HL-60 (cell line): Measurements from ENCODE around the gene MESD.

Experiments used
- DNase-seq, 2 experiments: peaks; one replicate each; pipeline ENCODE4 v3.0.0-alpha.2; 2010 to 2020; ENCODE audit warnings: low read depth in 1 of 2, low spot score in 1 of 2
- H3K27ac ChIP-seq: fragments of 250-450 bp; sonication (Bioruptor Pico); replicated peaks from 2 replicates; pipeline ENCODE4 v1.5.1; 2020; ENCODE audit warnings: mild to moderate bottlenecking, moderate library complexity
- H3K27me3 ChIP-seq: fragments of 250-450 bp; sonication (Bioruptor Pico); 2 replicates; pipeline ENCODE4 v1.5.1; 2021; ENCODE audit warnings: mild to moderate bottlenecking, moderate library complexity; ENCODE audit not compliant: insufficient read depth, poor library complexity, severe bottlenecking
- H3K4me3 ChIP-seq: replicated peaks from 2 replicates; pipeline ENCODE4 v1.5.1; 2011; ENCODE audit warnings: mild to moderate bottlenecking, control low read depth, low read length; ENCODE audit not compliant: insufficient read depth
- CTCF ChIP-seq: IDR thresholded peaks from one replicate; pipeline ENCODE4 v1.5.1; 2011; ENCODE audit warnings: low read length, control low read depth, inconsistent platforms; ENCODE audit not compliant: insufficient read depth
- GABPA ChIP-seq: IDR thresholded peaks from 2 replicates; pipeline ENCODE4 v1.6.1; 2012; ENCODE audit warnings: low read depth
- POLR2AphosphoS5 ChIP-seq: IDR thresholded peaks from 2 replicates; pipeline ENCODE4 v1.6.1; 2012; ENCODE audit warnings: low read depth
- SPI1 ChIP-seq: IDR thresholded peaks from 2 replicates; pipeline ENCODE4 v1.6.1; 2012; ENCODE audit warnings: low read depth, mild to moderate bottlenecking, borderline replicate concordance
- TF ChIP-seq, protein P1 (sequence below): IDR thresholded peaks from 2 replicates; pipeline ENCODE4 v1.6.1; 2012; ENCODE audit warnings: low read depth; ENCODE audit not compliant: insufficient replicate concordance

The MESD gene

GRCh38 chr15:81033508-81033907 lies 43.9 kb upstream of the MESD start:
- DNase-seq: no peak
- Histone ChIP-seq H3K27me3 (no peaks in the 10 kb centered on the region), H3K27ac (no peak overlapping the region), H3K4me3 (no peak overlapping the region)
- TF ChIP-seq CTCF (no peak), SPI1 (no peak), POLR2AphosphoS5 (no peak), GABPA (no peak)
- TF ChIP-seq, protein P1, sequence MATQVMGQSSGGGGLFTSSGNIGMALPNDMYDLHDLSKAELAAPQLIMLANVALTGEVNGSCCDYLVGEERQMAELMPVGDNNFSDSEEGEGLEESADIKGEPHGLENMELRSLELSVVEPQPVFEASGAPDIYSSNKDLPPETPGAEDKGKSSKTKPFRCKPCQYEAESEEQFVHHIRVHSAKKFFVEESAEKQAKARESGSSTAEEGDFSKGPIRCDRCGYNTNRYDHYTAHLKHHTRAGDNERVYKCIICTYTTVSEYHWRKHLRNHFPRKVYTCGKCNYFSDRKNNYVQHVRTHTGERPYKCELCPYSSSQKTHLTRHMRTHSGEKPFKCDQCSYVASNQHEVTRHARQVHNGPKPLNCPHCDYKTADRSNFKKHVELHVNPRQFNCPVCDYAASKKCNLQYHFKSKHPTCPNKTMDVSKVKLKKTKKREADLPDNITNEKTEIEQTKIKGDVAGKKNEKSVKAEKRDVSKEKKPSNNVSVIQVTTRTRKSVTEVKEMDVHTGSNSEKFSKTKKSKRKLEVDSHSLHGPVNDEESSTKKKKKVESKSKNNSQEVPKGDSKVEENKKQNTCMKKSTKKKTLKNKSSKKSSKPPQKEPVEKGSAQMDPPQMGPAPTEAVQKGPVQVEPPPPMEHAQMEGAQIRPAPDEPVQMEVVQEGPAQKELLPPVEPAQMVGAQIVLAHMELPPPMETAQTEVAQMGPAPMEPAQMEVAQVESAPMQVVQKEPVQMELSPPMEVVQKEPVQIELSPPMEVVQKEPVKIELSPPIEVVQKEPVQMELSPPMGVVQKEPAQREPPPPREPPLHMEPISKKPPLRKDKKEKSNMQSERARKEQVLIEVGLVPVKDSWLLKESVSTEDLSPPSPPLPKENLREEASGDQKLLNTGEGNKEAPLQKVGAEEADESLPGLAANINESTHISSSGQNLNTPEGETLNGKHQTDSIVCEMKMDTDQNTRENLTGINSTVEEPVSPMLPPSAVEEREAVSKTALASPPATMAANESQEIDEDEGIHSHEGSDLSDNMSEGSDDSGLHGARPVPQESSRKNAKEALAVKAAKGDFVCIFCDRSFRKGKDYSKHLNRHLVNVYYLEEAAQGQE: no peak

DNA sequence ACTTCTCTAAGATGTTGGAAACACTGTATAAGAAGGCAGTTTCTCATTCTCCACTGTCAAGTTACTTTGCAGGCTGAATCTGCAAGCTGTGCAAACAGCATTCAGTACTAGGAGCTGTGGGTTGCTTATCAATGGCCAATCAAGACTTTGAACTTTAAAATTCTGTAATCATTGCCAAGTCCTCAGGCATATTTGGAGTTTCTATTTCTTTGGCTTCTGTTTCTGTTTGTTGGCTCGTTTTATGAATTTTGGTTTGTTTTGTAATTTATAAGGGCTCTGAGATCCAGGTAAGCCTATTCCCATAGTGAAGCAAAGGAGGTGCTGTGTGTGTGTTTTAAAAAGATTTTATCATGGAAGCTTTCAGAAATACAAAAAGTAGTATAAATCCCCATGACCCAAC lies 43.2 kb upstream of the MESD start:
- no peak for DNase-seq
- no peaks in the 10 kb centered on the region for H3K27me3 ChIP-seq
- TF ChIP-seq CTCF (no peak), POLR2AphosphoS5 (no peak), GABPA (no peak), SPI1 (no peak)
- TF ChIP-seq, protein P1: no peak
- H3K4me3 ChIP-seq: no peak overlapping the region
- H3K27ac ChIP-seq: no peak overlapping the region

GRCh38 chr15:81032355-81032754 lies 42.7 kb upstream of the MESD start:
- Histone ChIP-seq H3K4me3 (no peak overlapping the region), H3K27me3 (no peaks in the 10 kb centered on the region), H3K27ac (no peak overlapping the region)
- DNase-seq: no peak
- no peak for TF ChIP-seq SPI1
- no peak for TF ChIP-seq GABPA
- TF ChIP-seq, protein P1: no peak
- TF ChIP-seq CTCF: no peak
- no peak for TF ChIP-seq POLR2AphosphoS5
